GM18907 (cell line): ENCODE measurements around the gene MAGI1.

Experiments
- ATAC-seq: cut with Tn5 transposase; IDR thresholded peaks from one replicate; pipeline ENCODE4 v1.9.1; 2021; ENCODE audit warnings: mild to moderate bottlenecking, moderate library complexity; ENCODE audit not compliant: unreplicated experiment

MAGI1 gene

DNA sequence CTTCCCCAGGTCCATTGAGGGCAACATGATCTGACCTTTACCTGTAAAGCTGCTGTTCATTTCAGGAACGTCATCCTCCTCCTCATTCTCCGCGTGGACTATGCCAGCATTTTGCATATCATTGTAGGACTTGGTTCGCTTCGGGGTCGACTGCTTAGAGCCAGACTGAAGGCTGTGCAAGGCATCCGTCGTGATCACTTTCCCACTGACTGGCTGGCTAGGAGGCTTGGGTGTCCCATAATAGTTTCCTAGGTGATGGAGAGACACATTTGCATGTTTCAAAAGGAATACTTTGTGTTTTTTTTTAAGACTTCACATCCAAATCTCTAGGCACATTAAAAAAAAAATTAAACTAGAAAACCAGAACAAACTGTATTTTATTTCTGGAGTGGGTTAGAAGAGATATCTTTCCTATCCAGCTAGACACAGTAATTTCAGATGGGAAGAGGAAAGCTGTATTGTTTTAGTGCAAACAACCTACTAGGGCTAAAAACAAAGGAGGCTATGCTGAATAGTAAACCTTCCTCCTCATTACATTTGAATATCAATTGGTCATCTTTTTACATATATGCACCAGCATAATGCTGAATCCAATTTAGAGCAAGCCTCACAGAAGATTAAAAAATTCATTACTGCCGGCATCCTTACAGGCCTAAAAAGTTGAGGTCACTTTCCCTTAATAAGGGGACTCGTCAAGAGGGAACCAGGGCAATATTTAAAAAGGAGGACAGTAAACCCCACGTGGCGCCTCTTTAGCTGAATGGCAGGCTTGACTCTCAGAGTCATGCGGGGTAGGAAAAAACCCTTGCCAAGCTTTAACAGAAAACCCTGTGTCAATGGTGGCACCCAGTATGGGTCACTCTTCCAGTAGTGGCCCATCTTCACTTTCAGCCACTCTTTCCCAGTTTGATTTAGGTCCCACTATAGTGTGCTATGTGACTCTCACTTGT lies 559.9 kb downstream of the MAGI1 start:
- no peak for ATAC-seq

- ATAC-seq = no peak
Observed at GRCh38 chr3:65473736-65474135, 565.0 kb downstream of the MAGI1 start.

DNA sequence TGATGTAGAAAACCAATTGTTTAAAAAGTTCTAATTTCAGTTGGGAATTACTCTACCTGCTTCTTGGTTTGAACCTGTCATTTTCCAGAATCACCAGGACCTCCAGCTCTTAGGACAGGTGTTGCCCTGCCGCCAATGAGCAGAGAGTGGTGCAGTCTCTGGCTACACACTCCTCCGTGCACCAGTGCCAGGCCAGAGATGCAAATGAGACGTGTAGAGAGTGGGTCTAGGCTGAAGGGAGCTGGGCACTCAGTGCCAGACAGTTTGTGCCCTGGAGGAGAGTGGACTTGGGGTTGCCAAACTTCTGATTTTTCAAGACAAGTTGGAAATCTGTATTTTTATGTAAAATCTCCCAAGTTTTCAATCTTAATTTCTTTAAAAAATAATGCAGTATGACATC lies 566.2 kb downstream of the MAGI1 start:
- ATAC-seq = no peak

- ATAC-seq = no peak
Observed at GRCh38 chr3:65466300-65466988, 572.3 kb downstream of the MAGI1 start.

GRCh38 chr3:65449841-65450428 lies 588.8 kb downstream of the MAGI1 start:
- ATAC-seq = no peak

DNA sequence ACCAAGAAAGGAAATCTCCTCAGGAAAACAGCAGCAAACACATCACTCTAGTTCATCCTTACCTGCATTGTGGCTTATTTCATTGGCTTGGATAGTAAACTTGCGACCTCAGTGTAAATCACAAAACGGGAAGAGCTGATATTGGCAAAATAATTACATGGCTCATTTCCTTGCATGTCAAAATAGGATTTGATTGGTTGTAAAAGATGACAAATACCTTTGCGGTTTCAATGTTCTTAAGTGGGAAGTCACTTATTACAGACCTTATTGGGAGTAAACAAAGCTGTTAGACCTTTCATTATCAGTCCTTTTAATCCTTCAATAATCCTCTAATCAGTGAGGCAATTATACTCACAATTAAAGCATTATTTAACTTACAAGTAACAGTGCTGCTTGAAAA lies 590.6 kb downstream of the MAGI1 start:
- no peak for ATAC-seq

GRCh38 chr3:65445573-65446169 lies 593.0 kb downstream of the MAGI1 start:
- no peak for ATAC-seq

- no peak for ATAC-seq
Observed at GRCh38 chr3:65444447-65444815, 594.3 kb downstream of the MAGI1 start.

DNA sequence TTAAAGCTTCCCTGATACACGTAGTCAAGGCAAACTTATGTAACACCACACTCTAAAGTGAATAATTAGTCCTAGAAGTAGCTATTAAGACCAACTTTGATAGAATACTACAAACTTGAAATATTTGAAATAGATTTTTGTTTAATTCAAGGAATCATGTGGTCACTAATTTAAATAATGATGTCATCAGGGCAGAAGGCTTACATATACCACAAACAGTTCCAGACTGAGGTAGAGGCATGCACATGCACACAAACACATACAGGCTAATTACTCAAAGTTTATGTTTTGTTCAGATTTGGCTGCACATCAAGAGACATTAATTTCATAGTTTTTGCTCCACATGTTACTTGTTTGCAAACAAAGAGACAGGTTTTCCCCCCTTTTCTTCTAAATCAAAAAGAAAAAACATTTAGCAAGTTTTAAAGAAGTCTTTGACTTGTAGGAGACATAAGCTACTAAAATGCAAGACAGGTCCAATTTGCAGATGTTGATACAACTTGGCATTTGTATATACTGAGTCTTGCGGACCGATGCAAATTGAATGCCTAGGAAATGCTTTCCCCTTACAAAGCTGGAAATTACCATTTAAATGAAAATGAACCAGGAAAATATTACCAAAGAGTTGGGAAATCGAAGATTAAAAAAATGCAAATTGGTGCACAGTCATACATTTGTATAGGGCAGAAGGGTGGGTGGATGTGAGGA lies 594.8 kb downstream of the MAGI1 start:
- ATAC-seq = no peak

GRCh38 chr3:65439641-65440284 lies 599.0 kb downstream of the MAGI1 start:
- ATAC-seq = no peak

DNA sequence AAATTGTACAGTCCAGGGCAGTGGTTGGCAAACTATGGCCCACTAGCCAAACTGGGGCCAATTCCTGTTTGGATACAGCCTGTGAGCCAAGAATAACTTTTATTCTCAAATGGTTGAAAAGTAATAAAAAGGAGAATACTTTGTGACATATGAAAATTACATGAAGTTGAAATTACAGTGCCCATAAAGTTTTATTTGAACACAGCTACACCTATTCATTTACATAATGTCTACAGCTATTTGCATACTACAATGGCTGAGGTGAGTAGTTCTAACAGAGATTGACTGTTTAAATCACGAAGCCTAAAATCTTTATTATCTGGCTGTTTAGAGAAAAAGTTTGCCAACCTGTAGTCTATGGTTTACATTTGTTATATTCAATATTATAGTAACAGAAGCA lies 600.1 kb downstream of the MAGI1 start:
- ATAC-seq = no peak

- ATAC-seq = no peak
Observed at GRCh38 chr3:65438096-65438495, 600.6 kb downstream of the MAGI1 start.

DNA sequence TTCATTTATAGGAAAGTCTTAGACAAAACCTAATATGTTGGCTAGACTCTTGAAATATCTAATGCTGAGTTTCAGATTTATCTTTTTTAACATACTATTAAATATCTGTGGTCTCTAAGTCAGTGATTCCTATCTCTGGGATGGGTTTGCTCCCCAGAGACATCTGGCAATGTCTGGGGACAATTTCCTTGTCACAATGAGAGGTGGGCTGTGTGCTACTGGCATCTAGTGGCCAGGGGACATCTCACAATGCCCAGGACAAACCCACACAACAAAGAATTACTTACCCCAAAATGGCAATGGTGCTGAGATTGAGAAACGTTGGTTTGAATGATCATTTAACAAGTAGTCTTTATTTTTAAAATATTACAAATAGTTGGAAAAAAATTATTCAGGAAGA lies 602.1 kb downstream of the MAGI1 start:
- ATAC-seq = no peak

DNA sequence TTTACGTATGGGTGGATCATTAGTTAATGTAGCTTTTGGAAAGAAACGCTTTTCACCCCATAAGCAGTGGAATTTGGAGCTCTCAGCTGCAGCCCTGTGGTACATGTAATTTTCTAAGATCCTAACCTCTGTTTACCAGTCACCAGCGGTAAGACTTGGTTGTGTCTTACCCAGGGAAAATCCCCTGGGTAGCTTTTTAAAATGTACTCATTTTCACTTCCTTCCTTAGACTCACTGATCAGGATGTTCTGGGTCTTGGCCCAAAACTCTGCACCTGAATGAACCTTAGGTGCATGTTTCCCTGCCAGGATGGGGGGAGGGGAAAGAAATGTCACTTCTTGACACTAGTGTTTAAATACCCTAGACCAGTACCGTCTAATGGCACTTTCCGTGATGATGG lies 605.2 kb downstream of the MAGI1 start:
- no peak for ATAC-seq

DNA sequence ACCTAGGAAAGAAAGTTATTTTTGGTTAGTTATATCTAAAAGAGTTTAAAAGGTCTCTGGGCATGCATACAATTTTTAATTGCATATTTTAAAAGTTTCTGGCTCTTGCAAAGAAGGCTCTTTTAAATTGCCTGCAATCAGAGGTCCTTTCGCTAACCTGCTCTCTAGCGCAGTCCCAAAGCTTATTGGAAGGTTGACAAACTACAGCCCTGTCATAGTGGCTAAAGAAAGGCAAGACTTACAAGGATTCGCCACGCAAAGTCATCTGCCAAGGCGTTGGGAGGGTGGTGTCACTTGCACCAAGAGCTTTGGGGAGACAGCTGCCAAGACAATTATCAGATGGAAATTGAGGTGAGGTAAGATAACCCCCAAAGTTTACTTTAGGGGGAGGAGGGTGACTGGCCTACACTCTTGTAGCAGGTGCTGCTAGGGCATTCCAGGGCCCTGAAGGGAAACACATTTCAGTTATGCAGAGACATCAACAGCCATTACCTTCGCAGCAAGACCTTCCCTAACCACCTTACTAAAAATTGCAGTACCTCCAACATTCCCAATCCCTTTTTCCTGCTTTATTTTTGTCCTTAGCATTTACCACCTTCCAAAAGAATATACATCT lies 606.2 kb downstream of the MAGI1 start:
- no peak for ATAC-seq

DNA sequence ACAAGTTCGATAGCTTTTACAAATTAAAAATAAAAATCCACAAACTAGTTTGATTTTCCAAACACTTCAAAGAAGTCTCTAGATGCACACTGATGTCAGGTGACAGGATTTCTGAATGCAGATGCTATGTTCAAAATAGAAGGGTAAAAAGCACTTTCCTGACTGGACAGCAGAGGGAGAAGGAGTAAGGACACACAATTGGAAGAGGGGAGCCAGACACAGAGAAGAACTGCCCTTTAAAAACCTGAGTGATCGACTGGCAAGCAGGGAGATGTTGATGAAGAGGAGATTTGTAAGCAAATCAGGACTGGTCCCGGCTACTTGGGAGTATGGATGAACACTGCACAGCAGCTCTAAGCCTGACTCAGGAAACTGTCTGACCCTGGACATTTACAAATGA lies 612.8 kb downstream of the MAGI1 start:
- ATAC-seq = no peak

GRCh38 chr3:65422154-65422553 lies 616.6 kb downstream of the MAGI1 start:
- no peak for ATAC-seq

GRCh38 chr3:65419233-65419632 lies 619.5 kb downstream of the MAGI1 start:
- ATAC-seq = no peak

DNA sequence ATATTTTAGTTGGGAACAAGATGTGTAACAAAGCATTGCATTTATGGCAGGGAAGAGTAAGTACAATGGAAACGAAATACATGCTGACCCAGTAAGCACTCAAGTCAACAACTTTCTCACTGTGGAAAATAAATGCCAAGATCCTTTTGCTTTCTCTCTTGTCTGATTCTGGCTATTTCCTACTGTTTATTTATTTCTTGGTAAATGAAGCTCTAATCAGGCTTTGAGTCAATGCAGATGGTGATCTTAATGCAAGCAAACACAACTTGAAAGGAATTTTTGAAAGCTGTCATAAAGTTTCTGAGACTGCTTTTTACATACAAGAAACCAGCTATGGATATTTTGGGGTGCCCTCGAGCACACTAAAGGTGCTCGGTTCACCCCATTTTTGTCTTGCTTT lies 624.8 kb downstream of the MAGI1 start:
- no peak for ATAC-seq

GRCh38 chr3:65412588-65412987 lies 626.1 kb downstream of the MAGI1 start:
- ATAC-seq = no peak
